Posterior cingulate gyrus (tissue), 11 donors: ENCODE measurements around the gene ZBTB39.

Source experiments
- DNase-seq, 10 donors: peaks; one replicate each; pipeline versions ENCODE4 v3.0.0 to v3.0.0-alpha.2; 2020 to 2021; ENCODE audit warnings: mixed read lengths in 3 of 10
- intact Hi-C: fragments of 100-400 bp; cut with DNase I; formaldehyde crosslinking; loops from one replicate; pipeline ENCODE4 v1.15.1; 2023

The ZBTB39 gene

DNA sequence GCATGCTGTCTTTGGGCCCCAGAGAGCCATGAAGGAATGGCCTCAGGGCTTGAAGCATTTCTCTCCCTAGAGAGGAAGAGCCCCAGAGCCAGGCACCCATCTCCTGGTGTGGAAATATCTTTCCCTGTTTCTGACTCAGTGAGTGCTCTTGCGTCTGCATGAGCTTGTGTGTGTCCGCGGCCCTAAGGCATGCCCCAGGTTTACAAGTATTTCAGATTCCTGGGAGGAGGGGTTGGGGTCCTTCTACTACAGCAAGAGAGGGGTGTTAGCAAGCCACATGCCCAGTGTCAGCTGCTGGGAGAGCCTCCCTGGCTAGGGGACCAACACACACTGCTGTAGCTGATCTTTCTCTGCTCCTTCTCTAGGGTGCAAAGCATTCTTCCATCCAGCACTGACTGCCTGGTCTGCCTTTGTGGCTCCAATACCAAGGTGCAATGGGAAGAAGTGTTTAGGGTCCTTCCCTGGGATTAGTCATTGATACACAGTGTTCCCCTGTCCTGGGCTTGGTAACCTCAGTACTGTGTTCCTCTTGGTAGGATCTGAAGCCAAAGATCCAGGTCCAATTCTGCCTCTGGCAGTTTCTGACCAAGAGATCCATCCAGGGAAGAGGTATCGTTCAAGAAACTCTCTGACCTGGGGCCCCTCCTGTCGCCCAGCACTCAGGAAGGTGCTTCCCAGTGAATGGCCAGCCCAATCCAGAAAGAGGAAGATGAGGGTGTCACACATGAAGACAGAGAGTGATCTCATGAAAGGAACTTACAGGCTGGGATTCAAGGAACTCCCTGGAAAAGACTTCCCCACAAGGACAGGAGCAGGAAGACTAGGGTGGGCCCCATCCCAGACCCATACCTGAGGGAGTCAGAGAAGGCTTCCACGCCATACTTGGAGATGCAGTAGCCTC, 52.0 kb downstream of the ZBTB39 start:
- DNase-seq = no peak
- intact Hi-C loops = no loop called here

DNA sequence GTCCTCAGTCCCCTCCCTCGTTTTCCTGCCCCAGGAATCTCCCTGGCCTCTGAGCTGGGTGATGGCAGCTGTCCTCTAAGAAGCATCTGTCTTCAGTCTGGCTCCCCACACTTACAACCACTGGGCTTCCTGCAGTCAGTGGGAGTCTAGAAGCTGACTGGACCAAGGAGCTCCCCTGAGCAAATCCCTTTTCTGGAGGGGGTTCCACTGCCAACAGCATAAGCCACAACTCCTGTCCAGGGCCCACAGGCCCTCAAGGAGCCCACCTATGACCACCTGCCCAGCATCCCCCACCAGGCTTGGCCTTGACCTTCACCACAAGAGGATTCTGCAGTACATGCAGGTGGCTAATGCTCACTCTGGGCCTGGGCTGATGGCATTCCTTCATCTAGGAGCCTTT, 53.0 kb downstream of the ZBTB39 start:
- no peak for DNase-seq
- intact Hi-C loops = no loop called here

DNA sequence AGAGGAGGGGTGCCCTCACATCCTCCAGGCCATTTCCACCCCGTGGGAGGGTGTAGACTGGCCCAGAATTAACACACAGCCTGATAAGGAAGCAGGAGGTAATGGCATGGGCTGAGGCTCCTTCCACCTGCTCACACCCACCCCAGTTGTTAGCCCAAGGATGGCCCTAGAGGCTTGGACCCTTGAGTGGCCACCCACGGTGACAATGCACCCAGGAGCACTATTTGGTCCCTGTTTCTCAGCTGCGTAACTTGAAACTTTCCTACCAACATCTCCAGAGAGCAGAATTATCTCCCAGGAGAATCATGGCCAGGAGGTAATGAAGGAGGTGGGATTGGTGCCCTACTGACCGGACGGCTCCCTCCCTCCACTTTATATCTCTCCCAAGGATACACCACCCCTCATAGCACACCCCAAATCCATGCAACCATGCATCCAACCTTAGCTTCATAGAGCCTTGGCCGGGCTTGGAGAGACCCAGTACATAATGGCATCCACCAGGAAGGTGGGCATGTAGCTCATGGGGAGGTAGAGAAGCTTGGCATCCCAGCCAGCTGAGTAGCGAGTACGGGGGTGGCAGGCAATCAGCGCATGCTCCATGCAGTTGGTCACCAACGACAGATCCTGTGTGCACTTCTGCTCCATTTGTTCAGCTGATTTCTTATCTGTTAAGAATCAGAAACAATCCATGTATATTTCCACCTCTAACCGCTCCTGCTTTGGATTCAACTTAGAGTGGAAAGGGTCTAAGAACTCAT, 54.6 kb downstream of the ZBTB39 start:
- intact Hi-C loops = no loop called here

DNA sequence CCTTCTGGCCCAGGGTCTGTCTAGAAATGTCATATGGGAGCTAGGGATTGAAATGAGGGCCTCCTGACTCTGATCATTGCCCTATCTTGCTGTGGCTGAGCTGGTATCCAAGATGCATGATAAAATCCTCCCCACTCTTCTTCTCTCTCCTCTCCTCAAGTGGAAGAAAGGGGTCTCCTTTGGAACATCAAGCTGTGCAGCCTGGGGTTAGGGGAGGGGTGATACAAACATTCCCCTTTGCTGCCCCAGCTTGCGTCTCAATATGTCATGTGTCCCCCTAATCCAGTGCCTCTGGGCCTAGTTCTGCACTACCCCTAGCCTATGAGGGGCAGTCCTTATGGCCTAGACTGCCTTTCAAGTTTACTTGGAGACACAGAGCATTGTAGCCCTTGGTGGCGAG, 57.5 kb downstream of the ZBTB39 start:
- DNase-seq = no peak

More for the DNA sequence above, 54.6 kb downstream of the ZBTB39 start:
- DNase-seq = no peak

More for the DNA sequence above, 57.5 kb downstream of the ZBTB39 start:
- intact Hi-C loops = no loop called here
